GM23338 (cell line): ENCODE measurements around the gene HOXB3. TPM values are rescaled to one million over a fixed set of nuclear protein-coding genes. Genes with fewer than 3 reads are reported as not detected.

Experiments
- ATAC-seq: fragments of 200-7000 bp; cut with Tn5 transposase; 3 replicates; pipeline ENCODE4 v1.9.1; 2020
- DNase-seq: peaks from one replicate; pipeline ENCODE4 v3.0.0-alpha.2; 2015; ENCODE audit warnings: low spot score
- H2AFZ ChIP-seq: fragments of 200-600 bp; sonication (generic); 2 replicates; pipeline ENCODE4 v1.8.0; 2016; ENCODE audit warnings: antibody characterized with exemption, mild to moderate bottlenecking, moderate library complexity
- H3F3A ChIP-seq: fragments of 200-600 bp; sonication (generic); replicated peaks from 2 replicates; pipeline ENCODE4 v1.8.0; 2017; ENCODE audit warnings: antibody characterized with exemption, mixed run types, low read depth
- H3K27ac ChIP-seq: fragments of 200-600 bp; sonication (generic); 2 replicates; pipeline ENCODE4 v1.6.1; 2016; ENCODE audit warnings: low read depth
- H3K27me3 ChIP-seq: fragments of 200-600 bp; sonication (generic); 2 replicates; pipeline ENCODE4 v1.8.0; 2016; ENCODE audit warnings: mild to moderate bottlenecking, mixed run types, moderate library complexity; ENCODE audit not compliant: insufficient read depth
- H3K36me3 ChIP-seq: fragments of 200-600 bp; sonication (generic); 2 replicates; pipeline ENCODE4 v1.8.0; 2016; ENCODE audit warnings: mild to moderate bottlenecking; ENCODE audit not compliant: insufficient read depth
- H3K4me1 ChIP-seq: fragments of 200-600 bp; sonication (generic); 2 replicates; pipeline ENCODE4 v1.8.0; 2016; ENCODE audit warnings: mild to moderate bottlenecking, moderate library complexity; ENCODE audit not compliant: insufficient read depth
- H3K4me2 ChIP-seq: fragments of 200-600 bp; sonication (generic); 2 replicates; pipeline ENCODE4 v1.7.1; 2017; ENCODE audit warnings: mixed run types
- H3K4me3 ChIP-seq: fragments of 200-600 bp; sonication (generic); 2 replicates; pipeline ENCODE4 v1.6.1; 2016; ENCODE audit warnings: mixed run types
- H3K79me2 ChIP-seq: fragments of 200-600 bp; sonication (generic); replicated peaks from 2 replicates; pipeline ENCODE4 v1.8.0; 2017; ENCODE audit warnings: mild to moderate bottlenecking; ENCODE audit not compliant: insufficient read depth
- H3K9me2 ChIP-seq: fragments of 200-600 bp; sonication (generic); 2 replicates; pipeline ENCODE4 v1.8.0; 2017; ENCODE audit not compliant: insufficient read depth
- H4K20me1 ChIP-seq: fragments of 200-600 bp; sonication (generic); replicated peaks from 2 replicates; pipeline ENCODE4 v1.8.0; 2017; ENCODE audit warnings: mild to moderate bottlenecking; ENCODE audit not compliant: insufficient read depth
- H3K27ac Mint-ChIP-seq: 2 replicates; pipeline ENCODE4 v1.8.0; 2020; ENCODE audit warnings: inconsistent platforms, mild to moderate bottlenecking, moderate library complexity, mixed read lengths
- H3K27me3 Mint-ChIP-seq: 3 replicates; pipeline ENCODE4 v1.8.0; 2022; ENCODE audit warnings: low read depth, mild to moderate bottlenecking, moderate library complexity, mixed read lengths, inconsistent platforms; ENCODE audit not compliant: insufficient read depth, poor library complexity
- H3K36me3 Mint-ChIP-seq: 3 replicates; pipeline ENCODE4 v1.8.0; 2021; ENCODE audit warnings: low read depth, mild to moderate bottlenecking, inconsistent platforms, moderate library complexity, mixed read lengths
- H3K4me1 Mint-ChIP-seq: 3 replicates; pipeline ENCODE4 v1.8.0; 2020; ENCODE audit warnings: mild to moderate bottlenecking, inconsistent platforms, mixed read lengths
- H3K4me3 Mint-ChIP-seq: 3 replicates; pipeline ENCODE4 v1.8.0; 2021; ENCODE audit warnings: moderate library complexity, mild to moderate bottlenecking, inconsistent platforms, mixed read lengths
- H3K9me3 Mint-ChIP-seq: 3 replicates; pipeline ENCODE4 v1.8.0; 2020; ENCODE audit warnings: moderate library complexity, mild to moderate bottlenecking, inconsistent platforms, mixed read lengths
- EZH2 ChIP-seq: fragments of 200-600 bp; sonication (generic); IDR thresholded peaks from one replicate; pipeline ENCODE4 v1.8.0; 2017; ENCODE audit warnings: antibody characterized with exemption, mild to moderate bottlenecking, low read depth; ENCODE audit not compliant: unreplicated experiment
- EZH2phosphoT487 ChIP-seq: fragments of 200-600 bp; sonication (generic); IDR thresholded peaks from one replicate; pipeline ENCODE4 v1.8.1; 2018; ENCODE audit warnings: antibody characterized with exemption; ENCODE audit not compliant: unreplicated experiment
- JUNB ChIP-seq: IDR thresholded peaks from one replicate; pipeline ENCODE4 v1.6.1; 2016; ENCODE audit warnings: antibody characterized with exemption; ENCODE audit not compliant: unreplicated experiment
- POLR2AphosphoS5 ChIP-seq: IDR thresholded peaks from 2 replicates; pipeline ENCODE4 v1.6.1; 2016; ENCODE audit warnings: antibody characterized with exemption, low read depth
- STAT1 ChIP-seq: IDR thresholded peaks from one replicate; pipeline ENCODE4 v1.6.1; 2016; ENCODE audit warnings: antibody characterized with exemption; ENCODE audit not compliant: unreplicated experiment
- ZNF114 ChIP-seq: fragments of 250-450 bp; sonication (Bioruptor Pico); IDR thresholded peaks from 2 replicates; pipeline ENCODE4 v1.5.0; 2020; ENCODE audit warnings: mild to moderate bottlenecking, moderate library complexity
- polyA plus RNA-seq: library from polyadenylated mRNA; unstranded; fragments of >200 nt; fragmentation: Nextera tagmentation; extraction: Ambion mirVana; gene quantifications from 2 replicates; pipeline ENCODE4 v1.2.1, GENCODE V29; 2016
- total RNA-seq: library from RNA; depleted of rRNA; stranded (reverse); fragments of >200 nt; shearing (Covaris generic); gene quantifications from 2 replicates; pipeline ENCODE4 v1.2.3, GENCODE V29; 2014
- TF ChIP-seq, protein P1 (sequence below): IDR thresholded peaks from one replicate; pipeline ENCODE4 v1.6.1; 2018; ENCODE audit warnings: antibody characterized with exemption; ENCODE audit not compliant: unreplicated experiment
- TF ChIP-seq, protein P2 (sequence below): IDR thresholded peaks from 2 replicates; pipeline ENCODE4 v1.6.1; 2016; ENCODE audit warnings: antibody characterized with exemption

The HOXB3 gene
- total and polyA plus RNA-seq, 2 experiments from 2014 or later, result 0.17 TPM; not detected in 1

DNA sequence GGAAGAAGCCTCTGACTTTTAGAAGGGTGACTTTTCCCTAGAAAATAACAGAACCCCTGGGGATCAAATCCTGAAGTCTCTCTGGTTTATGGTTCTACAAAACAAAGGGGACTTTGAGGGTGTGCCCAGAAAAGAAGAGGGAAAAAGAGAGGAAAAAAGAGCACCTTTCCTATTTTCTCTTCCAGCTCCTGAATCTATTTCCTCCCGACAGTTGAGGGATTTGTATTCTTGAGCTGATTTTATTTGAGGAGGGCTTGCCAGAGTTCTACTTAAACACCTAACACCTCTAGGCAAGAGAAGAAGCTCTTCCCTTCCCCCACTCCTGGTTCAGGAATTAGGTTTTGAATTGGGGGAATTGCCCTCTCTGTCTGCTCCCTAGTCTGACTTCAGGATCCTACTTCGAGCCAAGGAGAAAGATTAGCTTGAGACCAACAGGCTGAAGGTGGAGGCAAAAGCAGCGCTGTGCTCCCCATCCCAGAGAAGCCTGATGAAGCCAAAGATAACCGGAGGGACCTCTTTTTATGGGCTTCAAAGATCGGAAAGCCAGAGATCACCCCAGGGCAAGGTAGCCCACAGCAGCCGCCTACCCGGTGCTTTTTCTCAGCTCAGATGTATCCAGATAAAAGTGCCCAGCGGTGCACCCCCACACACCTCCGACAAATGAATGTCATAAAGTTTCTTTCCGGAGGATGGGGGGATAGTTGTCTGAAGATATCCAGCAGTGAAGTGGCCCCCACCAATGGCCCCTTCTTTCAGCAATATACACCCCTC is 796 bp downstream of the HOXB3 start:
- peak overlapping the region; percentile 53; the same call in 1 of the 2 replicates for H3K4me2 ChIP-seq
- Mint-ChIP-seq H3K4me1 (peaks cover 47% of the 10 kb centered on the region), H3K4me3 (no peak overlapping the region; the same call in 2 of the 3 replicates), H3K27me3 (peaks cover 100% of the 10 kb centered on the region), H3K36me3 (no peaks in the 10 kb centered on the region), H3K27ac (no peak overlapping the region), H3K9me3 (no peaks in the 10 kb centered on the region; the same call in 1 of the 3 replicates)
- peaks cover 56% of the 10 kb centered on the region for H4K20me1 ChIP-seq
- no peaks in the 10 kb centered on the region for H3K36me3 ChIP-seq
- no peak overlapping the region for H2AFZ ChIP-seq
- peaks cover 59% of the 10 kb centered on the region for H3K4me1 ChIP-seq
- no peak overlapping the region for H3K4me3 ChIP-seq
- H3K27me3 ChIP-seq, result peaks cover 100% of the 10 kb centered on the region
- H3F3A ChIP-seq, result peaks cover 60% of the 10 kb centered on the region
- ATAC-seq (no peak), DNase-seq (no peak)
- no peak overlapping the region for H3K27ac ChIP-seq
- no peaks in the 10 kb centered on the region for H3K79me2 ChIP-seq
- TF ChIP-seq STAT1, result no peak
- no peak for TF ChIP-seq POLR2AphosphoS5
- TF ChIP-seq, protein P1, sequence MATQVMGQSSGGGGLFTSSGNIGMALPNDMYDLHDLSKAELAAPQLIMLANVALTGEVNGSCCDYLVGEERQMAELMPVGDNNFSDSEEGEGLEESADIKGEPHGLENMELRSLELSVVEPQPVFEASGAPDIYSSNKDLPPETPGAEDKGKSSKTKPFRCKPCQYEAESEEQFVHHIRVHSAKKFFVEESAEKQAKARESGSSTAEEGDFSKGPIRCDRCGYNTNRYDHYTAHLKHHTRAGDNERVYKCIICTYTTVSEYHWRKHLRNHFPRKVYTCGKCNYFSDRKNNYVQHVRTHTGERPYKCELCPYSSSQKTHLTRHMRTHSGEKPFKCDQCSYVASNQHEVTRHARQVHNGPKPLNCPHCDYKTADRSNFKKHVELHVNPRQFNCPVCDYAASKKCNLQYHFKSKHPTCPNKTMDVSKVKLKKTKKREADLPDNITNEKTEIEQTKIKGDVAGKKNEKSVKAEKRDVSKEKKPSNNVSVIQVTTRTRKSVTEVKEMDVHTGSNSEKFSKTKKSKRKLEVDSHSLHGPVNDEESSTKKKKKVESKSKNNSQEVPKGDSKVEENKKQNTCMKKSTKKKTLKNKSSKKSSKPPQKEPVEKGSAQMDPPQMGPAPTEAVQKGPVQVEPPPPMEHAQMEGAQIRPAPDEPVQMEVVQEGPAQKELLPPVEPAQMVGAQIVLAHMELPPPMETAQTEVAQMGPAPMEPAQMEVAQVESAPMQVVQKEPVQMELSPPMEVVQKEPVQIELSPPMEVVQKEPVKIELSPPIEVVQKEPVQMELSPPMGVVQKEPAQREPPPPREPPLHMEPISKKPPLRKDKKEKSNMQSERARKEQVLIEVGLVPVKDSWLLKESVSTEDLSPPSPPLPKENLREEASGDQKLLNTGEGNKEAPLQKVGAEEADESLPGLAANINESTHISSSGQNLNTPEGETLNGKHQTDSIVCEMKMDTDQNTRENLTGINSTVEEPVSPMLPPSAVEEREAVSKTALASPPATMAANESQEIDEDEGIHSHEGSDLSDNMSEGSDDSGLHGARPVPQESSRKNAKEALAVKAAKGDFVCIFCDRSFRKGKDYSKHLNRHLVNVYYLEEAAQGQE, result no peak
- TF ChIP-seq, protein P2, sequence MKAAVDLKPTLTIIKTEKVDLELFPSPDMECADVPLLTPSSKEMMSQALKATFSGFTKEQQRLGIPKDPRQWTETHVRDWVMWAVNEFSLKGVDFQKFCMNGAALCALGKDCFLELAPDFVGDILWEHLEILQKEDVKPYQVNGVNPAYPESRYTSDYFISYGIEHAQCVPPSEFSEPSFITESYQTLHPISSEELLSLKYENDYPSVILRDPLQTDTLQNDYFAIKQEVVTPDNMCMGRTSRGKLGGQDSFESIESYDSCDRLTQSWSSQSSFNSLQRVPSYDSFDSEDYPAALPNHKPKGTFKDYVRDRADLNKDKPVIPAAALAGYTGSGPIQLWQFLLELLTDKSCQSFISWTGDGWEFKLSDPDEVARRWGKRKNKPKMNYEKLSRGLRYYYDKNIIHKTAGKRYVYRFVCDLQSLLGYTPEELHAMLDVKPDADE, result no peak
- no peak for TF ChIP-seq JUNB
- peak; percentile 90 for TF ChIP-seq EZH2
- no peaks in the 10 kb centered on the region for H3K9me2 ChIP-seq

DNA sequence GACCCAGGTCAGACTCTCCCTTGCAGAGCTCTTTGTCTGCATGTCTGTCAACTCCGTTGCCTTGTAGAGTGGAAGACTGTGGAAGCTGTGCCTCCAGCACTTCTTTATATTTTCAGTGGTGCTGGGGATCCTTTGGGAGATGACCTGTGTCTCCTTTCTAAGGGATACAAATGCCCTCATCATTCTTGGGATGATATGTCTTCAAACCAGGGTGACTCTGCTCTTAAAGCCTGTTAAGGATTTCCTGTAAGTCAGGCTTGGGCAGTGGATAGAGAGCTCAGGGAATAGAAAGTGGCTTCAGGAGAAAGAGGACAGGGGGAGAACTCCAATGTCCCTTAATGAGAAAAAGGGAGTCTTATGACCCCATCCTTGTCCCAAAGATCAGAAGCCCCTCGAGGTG is 1.5 kb downstream of the HOXB3 start:
- Histone ChIP-seq H3K4me2 (no peak overlapping the region), H3K79me2 (no peaks in the 10 kb centered on the region)
- no peak for TF ChIP-seq EZH2phosphoT487
- no peak for TF ChIP-seq STAT1
- no peak for TF ChIP-seq ZNF114 (CRISPR knock-in tag)
- no peak for TF ChIP-seq EZH2
- TF ChIP-seq, protein P2, result no peak

More for the DNA sequence above, 1.5 kb downstream of the HOXB3 start:
- Mint-ChIP-seq H3K4me3 (no peak overlapping the region), H3K27ac (no peak overlapping the region), H3K27me3 (peaks cover 100% of the 10 kb centered on the region), H3K9me3 (no peaks in the 10 kb centered on the region; the same call in 1 of the 3 replicates), H3K36me3 (no peaks in the 10 kb centered on the region), H3K4me1 (peaks cover 41% of the 10 kb centered on the region)
- Histone ChIP-seq H3K27ac (no peak overlapping the region), H3K4me3 (no peak overlapping the region), H4K20me1 (peaks cover 61% of the 10 kb centered on the region), H3K9me2 (no peaks in the 10 kb centered on the region), H2AFZ (no peak overlapping the region), H3K27me3 (peaks cover 100% of the 10 kb centered on the region), H3K36me3 (no peaks in the 10 kb centered on the region), H3K4me1 (peaks cover 56% of the 10 kb centered on the region), H3F3A (peaks cover 64% of the 10 kb centered on the region)
- no peak for ATAC-seq
- DNase-seq, result no peak
